Endothelial cell of umbilical vein (primary cell): ENCODE measurements around the gene FHIT. TPM values are rescaled to one million over a fixed set of nuclear protein-coding genes. Genes with fewer than 3 reads are reported as not detected.

Experiments used
- BruUV-seq: library from RNA; stranded (reverse); fragments of 400-500 nt; replicated peaks from 2 replicates; lab custom pipeline; 2021; lab: Mats Ljungman, UMichigan
- CTCF ChIA-PET: fragments of 300-600, 350-600 bp; sonication (Branson Sonifier 250); formaldehyde crosslinking; loops from one replicate; lab custom pipeline; 2021; ENCODE audit warnings: antibody characterized with exemption, inconsistent platforms; lab: Charles Lee
- POLR2A ChIA-PET: fragments of 300-600, 350-600 bp; sonication (Branson Sonifier 250); formaldehyde crosslinking; loops from one replicate; lab custom pipeline; 2021; ENCODE audit warnings: antibody characterized with exemption, inconsistent platforms; lab: Charles Lee
- DNase-seq: peaks from one replicate; pipeline ENCODE4 v3.0.0-alpha.2; 2011; ENCODE audit warnings: low read depth, low spot score
- FAIRE-seq: peaks from 2 replicates; lab custom pipeline; 2011; peaks lifted over from hg19 to GRCh38; lab: Jason Lieb, UNC
- H2AFZ ChIP-seq: 2 replicates; pipeline ENCODE4 v1.6.0; 2012; ENCODE audit warnings: low read depth, low read length, control low read depth, inconsistent platforms
- H3K27ac ChIP-seq: 2 replicates; pipeline ENCODE4 v1.5.1; 2011; ENCODE audit warnings: low read depth, mild to moderate bottlenecking, control low read depth, low read length, moderate library complexity; ENCODE audit not compliant: insufficient read depth
- H3K27me3 ChIP-seq, 2 experiments: 2 replicates each; pipeline versions ENCODE4 v1.6.0 to v1.6.1; 2011; ENCODE audit warnings: low read length in 2 of 2, mixed read lengths in 1 of 2; ENCODE audit not compliant: control insufficient read depth in 2 of 2, insufficient read depth in 2 of 2
- H3K36me3 ChIP-seq, 2 experiments: 2 replicates in 1 of 2; 3 replicates in 1 of 2; pipeline ENCODE4 v1.5.1; 2011; ENCODE audit warnings: low read length in 2 of 2, mild to moderate bottlenecking in 1 of 2, moderate library complexity in 1 of 2; ENCODE audit not compliant: control insufficient read depth in 2 of 2, insufficient read depth in 2 of 2; ENCODE audit errors: extremely low read depth in 1 of 2
- H3K4me1 ChIP-seq: 3 replicates; pipeline ENCODE4 v1.5.1; 2011; ENCODE audit warnings: mild to moderate bottlenecking, low read length; ENCODE audit not compliant: control insufficient read depth, insufficient read depth; ENCODE audit errors: extremely low read depth
- H3K4me2 ChIP-seq: 2 replicates; pipeline ENCODE4 v1.6.1; 2011; ENCODE audit warnings: low read length, control low read depth, mixed read lengths; ENCODE audit not compliant: insufficient read depth
- H3K4me3 ChIP-seq, 3 experiments: fragments of 200-600 bp in 1 of 3; sonication (generic), shearing (Covaris generic) in 1 of 3; replicated peaks in 1 of 3; 2 replicates each; pipeline ENCODE4 v1.5.1; 2011 to 2016; ENCODE audit warnings: control low read depth in 3 of 3, low read length in 3 of 3, mild to moderate bottlenecking in 2 of 3, inconsistent platforms in 1 of 3, low read depth in 1 of 3, moderate library complexity in 1 of 3; ENCODE audit not compliant: insufficient read depth in 1 of 3
- H3K79me2 ChIP-seq: 2 replicates; pipeline ENCODE4 v1.6.0; 2012; ENCODE audit warnings: low read length, inconsistent platforms; ENCODE audit not compliant: control insufficient read depth, insufficient read depth
- H3K9ac ChIP-seq: replicated peaks from 2 replicates; pipeline ENCODE3; 2011; ENCODE audit warnings: low read length, control low read depth; ENCODE audit not compliant: insufficient read depth; ENCODE audit errors: extremely low read depth
- H3K9me1 ChIP-seq: replicated peaks from 3 replicates; pipeline ENCODE4 v1.6.0; 2011; ENCODE audit warnings: mild to moderate bottlenecking, low read length; ENCODE audit not compliant: control insufficient read depth, insufficient read depth; ENCODE audit errors: extremely low read depth
- H3K9me3 ChIP-seq: replicated peaks from 2 replicates; pipeline ENCODE4 v1.5.1; 2012; ENCODE audit warnings: low read length, inconsistent platforms; ENCODE audit not compliant: control insufficient read depth, insufficient read depth
- H4K20me1 ChIP-seq: replicated peaks from 2 replicates; pipeline ENCODE3; 2011; ENCODE audit warnings: mild to moderate bottlenecking, low read length; ENCODE audit not compliant: control insufficient read depth, insufficient read depth; ENCODE audit errors: extremely low read depth
- EZH2 ChIP-seq: IDR thresholded peaks from 2 replicates; pipeline ENCODE4 v1.6.1; 2012; ENCODE audit warnings: borderline replicate concordance, low read depth, mild to moderate bottlenecking, moderate library complexity, low read length, inconsistent platforms; ENCODE audit not compliant: severe bottlenecking
- FOS ChIP-seq: IDR thresholded peaks from 2 replicates; pipeline ENCODE4 v1.6.1; 2011; ENCODE audit warnings: mild to moderate bottlenecking, low read length, moderate library complexity, borderline replicate concordance; ENCODE audit not compliant: insufficient read depth
- GATA2 ChIP-seq: IDR thresholded peaks from 2 replicates; pipeline ENCODE4 v1.7.0; 2011; ENCODE audit warnings: low read depth, mild to moderate bottlenecking, moderate library complexity, mixed read lengths, low read length; ENCODE audit not compliant: insufficient read length, insufficient read depth
- JUN ChIP-seq: IDR thresholded peaks from 2 replicates; pipeline ENCODE4 v1.6.1; 2011; ENCODE audit warnings: borderline replicate concordance, low read depth; ENCODE audit not compliant: insufficient read length, insufficient read depth
- MYC ChIP-seq: IDR thresholded peaks from one replicate; pipeline ENCODE4 v1.6.1; 2011; ENCODE audit warnings: mild to moderate bottlenecking, low read depth, low read length
- POLR2A ChIP-seq: IDR thresholded peaks from 2 replicates; pipeline ENCODE4 v1.6.1; 2012; ENCODE audit warnings: low read depth, mild to moderate bottlenecking, control low read depth, low read length
- POLR2AphosphoS5 ChIP-seq: IDR thresholded peaks from 2 replicates; pipeline ENCODE4 v1.6.1; 2012; ENCODE audit warnings: low read depth, mild to moderate bottlenecking, control low read depth, low read length, moderate library complexity; ENCODE audit not compliant: insufficient read depth
- dilution Hi-C: fragments of 300-500 bp; cut with MboI; formaldehyde crosslinking; loops from one replicate; pipeline ENCODE4 v1.15.0; 2019; ENCODE audit warnings: low sequenced_read_pairs; ENCODE audit not compliant: extremely low pct_ligation_motif_present
- intact Hi-C: fragments of 100-400 bp; cut with micrococcal nuclease; formaldehyde crosslinking; loops from one replicate; pipeline ENCODE4 v1.10.0; 2022
- polyA plus RNA-seq, 4 experiments: library from polyadenylated mRNA; depleted of rRNA in 3 of 4; stranded (reverse) in 3 of 4; unstranded in 1 of 4; fragments of >200 nt; gene quantifications; 2 replicates each; pipeline versions ENCODE4 v1.2.1 to v1.2.3, GENCODE V29; 2011 to 2012; ENCODE audit warnings: missing spikeins in 1 of 4
- total RNA-seq: library from RNA; stranded (reverse); gene quantifications from 2 replicates; pipeline ENCODE4 v1.2.3, GENCODE V29; 2021
- TF ChIP-seq, protein P1 (sequence below): IDR thresholded peaks from 2 replicates; pipeline ENCODE4 v1.6.1; 2011; ENCODE audit not compliant: insufficient read depth, insufficient read length
- TF ChIP-seq, protein P2 (sequence below), 2 donors: IDR thresholded peaks; 1 replicate in 1 of 2; 2 replicates in 1 of 2; pipeline ENCODE4 v1.5.1; 2011; ENCODE audit warnings: low read length in 2 of 2, mild to moderate bottlenecking in 2 of 2, moderate library complexity in 2 of 2, control low read depth in 1 of 2, inconsistent platforms in 1 of 2, low read depth in 1 of 2; ENCODE audit not compliant: insufficient read depth in 1 of 2; ENCODE audit errors: extremely low read depth in 1 of 2

FHIT gene
- total and polyA plus RNA-seq, 2 donors (not counting 3 experiments of a cell fraction or from before 2014, with no cell fraction given): 0.47 to 2.2 TPM

DNA sequence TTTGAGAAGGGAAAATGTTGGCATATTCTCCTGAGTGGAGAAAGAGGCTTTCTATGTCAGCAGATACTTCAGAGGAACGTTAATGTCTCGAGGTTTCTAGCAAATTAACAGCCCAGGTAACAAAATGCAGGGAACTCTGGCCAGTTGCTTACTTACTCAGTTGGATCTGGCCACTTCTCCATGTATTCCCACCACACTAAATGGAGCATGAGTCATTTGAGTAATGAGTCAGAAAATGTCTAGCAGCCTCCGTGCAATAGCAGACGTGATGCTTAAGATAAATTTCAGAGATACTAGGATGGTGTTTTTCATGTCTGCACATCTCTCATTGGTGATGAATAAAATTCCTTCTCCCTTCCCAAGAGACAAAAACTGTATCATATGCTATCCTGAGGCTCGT is 671.5 kb downstream of the FHIT start:
- dilution Hi-C loops: no loop called here
- no peak overlapping the region for H3K27ac ChIP-seq
- no peaks in the 10 kb centered on the region for H3K36me3 ChIP-seq
- H3K4me1 ChIP-seq: no peaks in the 10 kb centered on the region
- DNase-seq (no peak), FAIRE-seq (peak; percentile 62)
- H4K20me1 ChIP-seq: no peaks in the 10 kb centered on the region
- no peaks in the 10 kb centered on the region for H3K9me3 ChIP-seq
- no TSS peak for BruUV-seq
- TF ChIP-seq JUN: peak; percentile 19
- no peak for TF ChIP-seq POLR2A
- no peak for TF ChIP-seq POLR2AphosphoS5
- H3K9ac ChIP-seq: no peak overlapping the region
- no peak overlapping the region for H3K4me2 ChIP-seq
- intact Hi-C loops: no loop called here
- H3K4me3 ChIP-seq: no peak overlapping the region
- ChIA-PET CTCF (no interaction called here), POLR2A (no interaction called here)
- H3K27me3 ChIP-seq: no peaks in the 10 kb centered on the region
- no peak overlapping the region for H2AFZ ChIP-seq
- H3K9me1 ChIP-seq: no peaks in the 10 kb centered on the region
- H3K79me2 ChIP-seq: no peaks in the 10 kb centered on the region

DNA sequence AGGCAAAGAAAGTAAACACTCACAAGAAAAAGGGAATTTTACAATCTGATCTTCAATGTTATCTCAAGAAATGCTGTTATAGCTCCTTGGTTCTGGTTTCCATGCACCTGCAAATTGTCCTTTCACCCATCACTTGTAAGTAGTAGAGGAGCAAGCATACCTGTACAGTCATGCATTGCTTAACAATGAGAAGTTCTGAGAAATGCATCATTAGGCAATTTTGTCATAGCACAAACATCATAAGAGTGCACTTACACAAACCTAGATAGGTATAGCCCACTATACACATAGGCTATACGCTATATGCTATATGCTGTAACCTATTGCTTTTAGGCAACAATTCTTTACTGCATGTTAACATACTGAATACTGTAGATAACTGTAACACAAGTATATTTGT is 672.3 kb downstream of the FHIT start:
- H4K20me1 ChIP-seq: no peaks in the 10 kb centered on the region
- H3K79me2 ChIP-seq: no peaks in the 10 kb centered on the region
- H3K9ac ChIP-seq: no peak overlapping the region
- H3K4me2 ChIP-seq: no peak overlapping the region
- DNase-seq (no peak), FAIRE-seq (no peak)
- no peak overlapping the region for H2AFZ ChIP-seq
- no peaks in the 10 kb centered on the region for H3K9me3 ChIP-seq
- no peak overlapping the region for H3K4me3 ChIP-seq
- no peaks in the 10 kb centered on the region for H3K9me1 ChIP-seq
- intact Hi-C loops: no loop called here
- H3K4me1 ChIP-seq: no peaks in the 10 kb centered on the region
- no TSS peak for BruUV-seq
- dilution Hi-C loops: no loop called here
- ChIA-PET CTCF (no interaction called here), POLR2A (no interaction called here)
- H3K27ac ChIP-seq: no peak overlapping the region
- H3K27me3 ChIP-seq: no peaks in the 10 kb centered on the region
- no peaks in the 10 kb centered on the region for H3K36me3 ChIP-seq
- TF ChIP-seq POLR2A: no peak
- no peak for TF ChIP-seq FOS
- no peak for TF ChIP-seq MYC
- no peak for TF ChIP-seq GATA2
- TF ChIP-seq, protein P1, sequence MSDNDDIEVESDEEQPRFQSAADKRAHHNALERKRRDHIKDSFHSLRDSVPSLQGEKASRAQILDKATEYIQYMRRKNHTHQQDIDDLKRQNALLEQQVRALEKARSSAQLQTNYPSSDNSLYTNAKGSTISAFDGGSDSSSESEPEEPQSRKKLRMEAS: no peak
- TF ChIP-seq POLR2AphosphoS5: no peak
- no peak for TF ChIP-seq EZH2
- TF ChIP-seq JUN: no peak
- TF ChIP-seq, protein P2, sequence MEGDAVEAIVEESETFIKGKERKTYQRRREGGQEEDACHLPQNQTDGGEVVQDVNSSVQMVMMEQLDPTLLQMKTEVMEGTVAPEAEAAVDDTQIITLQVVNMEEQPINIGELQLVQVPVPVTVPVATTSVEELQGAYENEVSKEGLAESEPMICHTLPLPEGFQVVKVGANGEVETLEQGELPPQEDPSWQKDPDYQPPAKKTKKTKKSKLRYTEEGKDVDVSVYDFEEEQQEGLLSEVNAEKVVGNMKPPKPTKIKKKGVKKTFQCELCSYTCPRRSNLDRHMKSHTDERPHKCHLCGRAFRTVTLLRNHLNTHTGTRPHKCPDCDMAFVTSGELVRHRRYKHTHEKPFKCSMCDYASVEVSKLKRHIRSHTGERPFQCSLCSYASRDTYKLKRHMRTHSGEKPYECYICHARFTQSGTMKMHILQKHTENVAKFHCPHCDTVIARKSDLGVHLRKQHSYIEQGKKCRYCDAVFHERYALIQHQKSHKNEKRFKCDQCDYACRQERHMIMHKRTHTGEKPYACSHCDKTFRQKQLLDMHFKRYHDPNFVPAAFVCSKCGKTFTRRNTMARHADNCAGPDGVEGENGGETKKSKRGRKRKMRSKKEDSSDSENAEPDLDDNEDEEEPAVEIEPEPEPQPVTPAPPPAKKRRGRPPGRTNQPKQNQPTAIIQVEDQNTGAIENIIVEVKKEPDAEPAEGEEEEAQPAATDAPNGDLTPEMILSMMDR (IDR thresholded peaks at IDR 0.05; ENCODE audit: extremely low read depth in 1 of 2, insufficient read depth in 1 of 2, low read depth in 1 of 2, low read length in 2 of 2): no peak
